ENCODE results near the gene FEM1B. TPM values are rescaled to one million over a fixed set of nuclear protein-coding genes. Genes with fewer than 3 reads are reported as not detected.

The FEM1B gene
- total RNA-seq (33.2 TPM in 2 replicates), polyA plus RNA-seq (11.1 and 16.3 TPM in 2 replicates), polyA minus RNA-seq (133 and 162 TPM in 2 replicates), Bru-seq, nascent RNA (percentile 96 among the genes with signal in this experiment), BruChase-seq, experiment 1, labeled RNA remaining after a 6-hour chase (percentile 87 among the genes with signal in this experiment), BruChase-seq, experiment 2, labeled RNA remaining after a 2-hour chase (percentile 99 among the genes with signal in this experiment)
- 10.0 and 15.6 TPM in 2 replicates for polyA plus RNA-seq (2011; cell fraction: cytosol; rRNA removed)
- 13.9 and 17.7 TPM in 2 replicates for polyA plus RNA-seq (2011; cell fraction: nucleus; rRNA removed)
- polyA plus RNA-seq (2012): 12.7 and 17.6 TPM in 2 replicates
- polyA minus RNA-seq (2011; cell fraction: cytosol; rRNA and poly(A)+ RNA removed): 122 TPM
- 47.7 and 81.6 TPM in 2 replicates for polyA minus RNA-seq (2011; cell fraction: nucleus; rRNA and poly(A)+ RNA removed)
- long read RNA-seq, full-length matches to known transcripts: 11 of 15 reads
- long read RNA-seq, partial matches to known transcripts: 4 of 15 reads
- long read RNA-seq, other reads (novel, unspliced or antisense): 0 of 15 reads

DNA sequence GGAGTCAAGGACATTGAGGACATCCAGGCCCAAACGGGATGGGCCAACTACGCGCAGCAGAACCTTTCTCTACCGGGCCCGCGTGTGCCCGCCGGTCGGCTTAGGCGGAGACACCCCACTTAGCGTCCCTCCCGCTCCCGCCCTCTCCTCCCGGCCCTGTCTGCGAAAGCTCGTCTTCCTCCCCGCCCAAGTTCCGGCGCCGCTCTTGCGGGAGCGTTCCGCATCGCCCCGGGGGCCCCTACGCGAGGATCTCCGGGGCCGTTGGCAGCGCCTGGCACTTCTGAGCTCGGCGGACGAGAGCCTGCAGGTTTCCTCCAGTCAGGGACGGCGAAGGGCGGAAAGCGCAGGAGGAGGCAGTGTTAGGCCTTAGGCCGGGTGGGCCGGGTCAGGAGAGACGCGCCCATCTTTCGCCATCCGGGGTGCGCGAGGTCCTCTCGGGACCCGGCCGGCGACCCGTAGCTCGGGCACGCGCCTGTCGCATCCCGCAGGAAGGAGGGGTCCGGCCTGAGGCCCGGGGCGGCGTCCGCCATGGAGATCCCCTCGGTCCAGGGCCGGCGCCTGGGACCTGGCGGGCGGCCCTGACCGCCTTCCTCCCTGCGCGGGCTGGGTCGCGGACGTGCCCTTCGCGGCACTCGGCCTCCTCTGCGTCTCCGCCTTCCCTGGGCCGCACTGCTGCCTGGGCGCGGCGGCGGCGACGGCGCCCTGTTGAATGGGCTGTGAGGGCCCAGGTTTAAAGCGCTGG is at the start of gene FEM1B:
Gene FEM1B, plus strand, starts transcription at position 143 of the 742 bp plus-strand sequence. CDS start 673 bp downstream, outside the sequence.
- H3K27me3 ChIP-seq (ENCODE audit: control insufficient read depth in 2 of 2, insufficient read depth in 2 of 2, low read length in 2 of 2): no peaks in the 10 kb centered on the region
- peak within 1 kb of the TSS; percentile 89 for H3K9ac ChIP-seq (replicated peaks; ENCODE audit: extremely low read depth, insufficient read depth, low read length)
- no peaks in the 10 kb centered on the region for H3K9me1 ChIP-seq (replicated peaks; ENCODE audit: control insufficient read depth, extremely low read depth, insufficient read depth, low read length)
- H4K20me1 ChIP-seq (replicated peaks; ENCODE audit: control insufficient read depth, extremely low read depth, insufficient read depth, low read length): peaks cover 2% of the 10 kb centered on the region
- DNase-seq (ENCODE audit: low read depth, low spot score) (peak; percentile 92), FAIRE-seq (peak; percentile 70)
- ChIA-PET POLR2A (interaction anchor here (1.0 to 1.7 kb wide), 4 partner anchors 11 to 272 kb away, joined by 3 to 7 read pairs (median 4); no protein-coding TSS in a partner anchor), CTCF (interaction anchor here (1.0 to 3.7 kb wide), 7 partner anchors 12 to 282 kb away, joined by 3 to 26 read pairs (median 5); no protein-coding TSS in a partner anchor)
- H3K4me2 ChIP-seq (ENCODE audit: insufficient read depth, low read length): peak within 1 kb of the TSS; percentile 86
- H2AFZ ChIP-seq (ENCODE audit: low read depth, low read length): peak within 1 kb of the TSS; percentile 56
- dilution Hi-C loops (cut with MboI; ENCODE audit: extremely low pct_ligation_motif_present, low sequenced_read_pairs): no loop called here
- TF ChIP-seq GATA2 (IDR thresholded peaks at IDR 0.05; ENCODE audit: insufficient read depth, insufficient read length, low read depth, low read length): no peak
- no peak for TF ChIP-seq EZH2 (IDR thresholded peaks at IDR 0.05; ENCODE audit: borderline replicate concordance, low read depth, low read length, severe bottlenecking)
- TF ChIP-seq POLR2AphosphoS5 (IDR thresholded peaks at IDR 0.05; ENCODE audit: insufficient read depth, low read depth, low read length): peak; percentile 77
- no peak for TF ChIP-seq FOS (IDR thresholded peaks at IDR 0.05; ENCODE audit: borderline replicate concordance, insufficient read depth, low read length)
- TF ChIP-seq, protein P1, sequence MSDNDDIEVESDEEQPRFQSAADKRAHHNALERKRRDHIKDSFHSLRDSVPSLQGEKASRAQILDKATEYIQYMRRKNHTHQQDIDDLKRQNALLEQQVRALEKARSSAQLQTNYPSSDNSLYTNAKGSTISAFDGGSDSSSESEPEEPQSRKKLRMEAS (IDR thresholded peaks at IDR 0.05; ENCODE audit: insufficient read depth, insufficient read length): no peak
- TF ChIP-seq, protein P2, sequence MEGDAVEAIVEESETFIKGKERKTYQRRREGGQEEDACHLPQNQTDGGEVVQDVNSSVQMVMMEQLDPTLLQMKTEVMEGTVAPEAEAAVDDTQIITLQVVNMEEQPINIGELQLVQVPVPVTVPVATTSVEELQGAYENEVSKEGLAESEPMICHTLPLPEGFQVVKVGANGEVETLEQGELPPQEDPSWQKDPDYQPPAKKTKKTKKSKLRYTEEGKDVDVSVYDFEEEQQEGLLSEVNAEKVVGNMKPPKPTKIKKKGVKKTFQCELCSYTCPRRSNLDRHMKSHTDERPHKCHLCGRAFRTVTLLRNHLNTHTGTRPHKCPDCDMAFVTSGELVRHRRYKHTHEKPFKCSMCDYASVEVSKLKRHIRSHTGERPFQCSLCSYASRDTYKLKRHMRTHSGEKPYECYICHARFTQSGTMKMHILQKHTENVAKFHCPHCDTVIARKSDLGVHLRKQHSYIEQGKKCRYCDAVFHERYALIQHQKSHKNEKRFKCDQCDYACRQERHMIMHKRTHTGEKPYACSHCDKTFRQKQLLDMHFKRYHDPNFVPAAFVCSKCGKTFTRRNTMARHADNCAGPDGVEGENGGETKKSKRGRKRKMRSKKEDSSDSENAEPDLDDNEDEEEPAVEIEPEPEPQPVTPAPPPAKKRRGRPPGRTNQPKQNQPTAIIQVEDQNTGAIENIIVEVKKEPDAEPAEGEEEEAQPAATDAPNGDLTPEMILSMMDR (IDR thresholded peaks at IDR 0.05; ENCODE audit: extremely low read depth in 1 of 2, insufficient read depth in 1 of 2, low read depth in 1 of 2, low read length in 2 of 2): peak in 1 of 2 donors; percentile 25
- TF ChIP-seq JUN (IDR thresholded peaks at IDR 0.05; ENCODE audit: borderline replicate concordance, insufficient read depth, insufficient read length, low read depth): no peak
- peak; percentile 12 for TF ChIP-seq POLR2A (IDR thresholded peaks at IDR 0.05; ENCODE audit: low read depth, low read length)
- TF ChIP-seq MYC (IDR thresholded peaks at IDR 0.05; ENCODE audit: low read depth, low read length): peak; percentile 30
- peaks cover 45% of the 10 kb centered on the region for H3K79me2 ChIP-seq (ENCODE audit: control insufficient read depth, insufficient read depth, low read length)
- peak within 1 kb of the TSS; percentile 59 for H3K27ac ChIP-seq (ENCODE audit: insufficient read depth, low read depth, low read length)
- H3K4me1 ChIP-seq (ENCODE audit: control insufficient read depth, extremely low read depth, insufficient read depth, low read length): peaks cover 37% of the 10 kb centered on the region
- peak within 1 kb of the TSS; percentile 39 to 85 (median 68) for H3K4me3 ChIP-seq (replicated peaks in 1 of 3; ENCODE audit: insufficient read depth in 1 of 3, low read depth in 1 of 3, low read length in 3 of 3)
- BruUV-seq (replicated peaks): no TSS peak
- H3K36me3 ChIP-seq (ENCODE audit: control insufficient read depth in 2 of 2, extremely low read depth in 1 of 2, insufficient read depth in 2 of 2, low read length in 2 of 2): no peaks in the 10 kb centered on the region
- intact Hi-C loops (cut with micrococcal nuclease): loop anchor here (1.0 kb wide), 1 partner anchor 47 kb away; no protein-coding TSS in a partner anchor
- H3K9me3 ChIP-seq (replicated peaks; ENCODE audit: control insufficient read depth, insufficient read depth, low read length): no peaks in the 10 kb centered on the region
